Colonic mucosa (tissue), 4 donors: Measurements from ENCODE around the gene SPRYD3. TPM values are rescaled to one million over a fixed set of nuclear protein-coding genes. Genes with fewer than 3 reads are reported as not detected.

Experiments used
- DNase-seq: peaks from one replicate; pipeline ENCODE4 v3.0.0-alpha.2; 2020
- H3K27ac ChIP-seq: fragments of 200-600 bp; one replicate; pipeline ENCODE4 v1.8.0; 2021
- H3K27me3 ChIP-seq: fragments of 200-600 bp; one replicate; pipeline ENCODE4 v1.8.0; 2021
- H3K36me3 ChIP-seq: fragments of 200-600 bp; one replicate; pipeline ENCODE4 v1.8.0; 2021
- H3K4me1 ChIP-seq: fragments of 200-600 bp; one replicate; pipeline ENCODE4 v1.8.0; 2021; ENCODE audit warnings: mild to moderate bottlenecking
- H3K4me3 ChIP-seq: fragments of 200-600 bp; one replicate; pipeline ENCODE4 v1.8.0; 2021
- H3K9ac ChIP-seq, 2 donors: one replicate each; pipeline ENCODE4 v1.7.0; 2013; ENCODE audit warnings: control low read depth in 2 of 2, low read depth in 2 of 2, low read length in 2 of 2
- H3K9me3 ChIP-seq: fragments of 200-600 bp; one replicate; pipeline ENCODE4 v1.8.0; 2021
- CTCF ChIP-seq: fragments of 200-600 bp; IDR thresholded peaks from one replicate; pipeline ENCODE4 v1.8.0; 2022; ENCODE audit warnings: antibody characterized with exemption, mild to moderate bottlenecking
- intact Hi-C: fragments of 100-400 bp; cut with DNase I; formaldehyde crosslinking; loops from one replicate; pipeline ENCODE4 v1.14.1; 2022
- total RNA-seq, 2 donors: library from RNA; stranded (reverse); fragmentation: NEBNext Ultra II Directional in 1 of 2; extraction: Animal tissue kit (Norgen Biotek cat#: 25700) in 1 of 2; gene quantifications; one replicate each; pipeline ENCODE4 v1.2.1, GENCODE V29; 2021
- donor health status: healthy.
- donor health status: DM: no; HTN: no; CAD: no.
- donor health status: DM: no; HTN: no; CAD: no.

Gene SPRYD3
- 10 to 100 TPM; 32.5 to 35.0 TPM for total RNA-seq

- intact Hi-C loops = no loop called here
- Histone ChIP-seq H3K9ac (peak within 1 kb of the TSS; percentile 83 to 84), H3K27me3 (no peaks in the 10 kb centered on the region), H3K27ac (peak within 1 kb of the TSS; percentile 83), H3K4me3 (peak within 1 kb of the TSS; percentile 88), H3K4me1 (peaks cover 9% of the 10 kb centered on the region), H3K9me3 (no peaks in the 10 kb centered on the region), H3K36me3 (peaks cover 7% of the 10 kb centered on the region)
- no peak for TF ChIP-seq CTCF
- peak; percentile 97 for DNase-seq
These were observed at the start of gene SPRYD3 for GRCh38 chr12:53079226-53080117. SPRYD3 (minus strand) TSS chr12:53079390; CDS start chr12:53079333, 57 bp downstream.

- Histone ChIP-seq H3K9me3 (no peaks in the 10 kb centered on the region), H3K27me3 (no peaks in the 10 kb centered on the region), H3K4me3 (no peak overlapping the region), H3K27ac (no peak overlapping the region), H3K9ac (no peak overlapping the region), H3K4me1 (no peaks in the 10 kb centered on the region), H3K36me3 (no peaks in the 10 kb centered on the region)
- intact Hi-C loops = no loop called here
- TF ChIP-seq CTCF = no peak
- no peak for DNase-seq
These were observed 48.0 kb upstream of the SPRYD3 start for GRCh38 chr12:53127169-53127568.

- no peaks in the 10 kb centered on the region for H3K27me3 ChIP-seq
- H3K9ac ChIP-seq = no peak overlapping the region
- DNase-seq = no peak
- intact Hi-C loops = no loop called here
- H3K27ac ChIP-seq = no peak overlapping the region
- H3K36me3 ChIP-seq = no peaks in the 10 kb centered on the region
- no peaks in the 10 kb centered on the region for H3K9me3 ChIP-seq
- no peak overlapping the region for H3K4me3 ChIP-seq
- TF ChIP-seq CTCF = no peak
- no peaks in the 10 kb centered on the region for H3K4me1 ChIP-seq
These were observed 45.1 kb upstream of the SPRYD3 start for GRCh38 chr12:53124352-53124723.

GRCh38 chr12:53123578-53124351, 44.6 kb upstream of the SPRYD3 start:
- no peak overlapping the region for H3K27ac ChIP-seq
- intact Hi-C loops = no loop called here
- no peaks in the 10 kb centered on the region for H3K36me3 ChIP-seq
- H3K4me1 ChIP-seq = no peaks in the 10 kb centered on the region
- DNase-seq = no peak
- H3K9me3 ChIP-seq = no peaks in the 10 kb centered on the region
- no peak overlapping the region for H3K4me3 ChIP-seq
- no peak overlapping the region for H3K9ac ChIP-seq
- TF ChIP-seq CTCF = no peak
- H3K27me3 ChIP-seq = no peaks in the 10 kb centered on the region

GRCh38 chr12:53122961-53123468, 43.8 kb upstream of the SPRYD3 start:
- Histone ChIP-seq H3K27me3 (no peaks in the 10 kb centered on the region), H3K9ac (no peak overlapping the region), H3K9me3 (no peaks in the 10 kb centered on the region), H3K4me1 (no peaks in the 10 kb centered on the region), H3K36me3 (no peaks in the 10 kb centered on the region), H3K4me3 (no peak overlapping the region), H3K27ac (no peak overlapping the region)
- no peak for TF ChIP-seq CTCF
- intact Hi-C loops = no loop called here
- DNase-seq = no peak
